Central memory CD4-positive, alpha-beta T cell (primary cell): ENCODE results near the gene RHOT2.

Source experiments
- DNase-seq: peaks from one replicate; pipeline ENCODE4 v3.0.0; 2022

RHOT2 gene

GRCh38 chr16:671353-672131, 3.6 kb downstream of the RHOT2 start:
- no peak for DNase-seq

GRCh38 chr16:672371-672770, 4.4 kb downstream of the RHOT2 start:
- no peak for DNase-seq

- no peak for DNase-seq
Observed at GRCh38 chr16:672851-673250, 4.9 kb downstream of the RHOT2 start.

GRCh38 chr16:673399-673991, 5.6 kb downstream of the RHOT2 start:
- no peak for DNase-seq

GRCh38 chr16:674214-674881, 6.4 kb downstream of the RHOT2 start:
- DNase-seq = no peak

- no peak for DNase-seq
Observed at GRCh38 chr16:674968-675883, 7.3 kb downstream of the RHOT2 start, which contains the start of gene RHBDL1. RHBDL1 (plus strand) TSS chr16:675671; CDS start chr16:675791, 120 bp downstream.

GRCh38 chr16:675884-676564, 8.1 kb downstream of the RHOT2 start:
- no peak for DNase-seq

- DNase-seq = no peak
Observed at GRCh38 chr16:676565-676902, 8.6 kb downstream of the RHOT2 start.

- peak; percentile 67 for DNase-seq
Observed at GRCh38 chr16:676913-677312, 9.0 kb downstream of the RHOT2 start.

- no peak for DNase-seq
Observed at GRCh38 chr16:677316-678190, 9.6 kb downstream of the RHOT2 start.

GRCh38 chr16:678209-678857, 10.4 kb downstream of the RHOT2 start:
- DNase-seq = no peak

- DNase-seq = peak; percentile 33
Observed at GRCh38 chr16:678858-679813, 11.2 kb downstream of the RHOT2 start.

GRCh38 chr16:679814-680624, 12.1 kb downstream of the RHOT2 start, which contains the start of gene STUB1:
STUB1 (plus strand) TSS chr16:680410; CDS start chr16:680526, 116 bp downstream.
- peak; percentile 78 for DNase-seq

- no peak for DNase-seq
Observed at GRCh38 chr16:680625-680945, 12.7 kb downstream of the RHOT2 start.

GRCh38 chr16:680967-681745, 13.2 kb downstream of the RHOT2 start:
- DNase-seq = no peak

GRCh38 chr16:681746-682427, 14.0 kb downstream of the RHOT2 start:
- DNase-seq = no peak
